ENCODE measurements around the gene DNASE1L2.
A peak's percentile ranks its signal among the peaks of the same experiment; 100 is the strongest.
"Not testable (repeated sequence)": the region's sequence is repeated elsewhere in the genome, so short reads cannot be mapped to it uniquely, and the experiment has no call there.

The DNASE1L2 gene

DNA sequence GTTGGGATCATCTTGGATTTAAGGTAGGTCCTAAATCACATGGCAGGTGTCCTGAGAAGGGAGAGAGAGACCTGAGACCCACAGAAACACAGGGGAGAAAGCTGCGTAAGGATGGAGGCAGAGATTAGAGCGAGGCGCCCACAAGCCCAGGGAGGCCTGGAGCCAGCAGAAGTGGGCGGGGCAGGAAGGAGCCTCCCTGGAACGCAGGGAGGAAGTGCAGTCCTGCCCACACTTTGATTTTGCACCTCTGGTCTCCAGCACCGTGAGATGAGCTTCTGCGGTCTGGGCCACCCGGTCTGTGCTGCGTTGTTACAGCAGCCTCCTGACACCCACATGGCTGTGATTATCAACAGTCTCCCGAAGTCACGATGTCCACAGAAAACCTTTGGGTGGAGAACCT lies 6.4 kb downstream of the DNASE1L2 start:
- DNase-seq: no peak

DNA sequence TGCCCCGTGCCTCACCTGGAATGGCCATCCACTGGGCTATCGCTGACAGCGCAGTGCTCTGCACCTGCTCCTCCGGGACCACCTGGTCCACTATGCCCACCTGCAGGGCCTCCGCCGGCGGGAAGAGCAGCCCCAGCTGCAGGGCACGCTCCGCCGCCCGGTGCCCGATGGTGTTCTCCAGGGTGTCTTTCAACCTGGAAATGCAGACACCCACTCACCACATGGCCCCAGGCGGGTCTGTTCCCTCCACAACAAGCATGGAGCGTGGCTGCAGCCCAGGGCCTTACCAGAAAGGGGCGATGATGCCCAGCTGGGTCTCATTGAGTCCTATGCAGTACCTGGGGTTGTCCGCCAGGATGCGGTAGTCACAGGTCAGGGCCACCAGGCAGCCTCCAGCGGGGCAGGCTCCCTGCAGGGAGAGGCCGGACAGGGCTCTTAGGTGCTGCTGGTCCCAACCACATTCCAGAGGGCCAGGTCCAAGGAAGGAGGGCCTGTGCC lies 6.8 kb downstream of the DNASE1L2 start:
- no peak for DNase-seq

DNA sequence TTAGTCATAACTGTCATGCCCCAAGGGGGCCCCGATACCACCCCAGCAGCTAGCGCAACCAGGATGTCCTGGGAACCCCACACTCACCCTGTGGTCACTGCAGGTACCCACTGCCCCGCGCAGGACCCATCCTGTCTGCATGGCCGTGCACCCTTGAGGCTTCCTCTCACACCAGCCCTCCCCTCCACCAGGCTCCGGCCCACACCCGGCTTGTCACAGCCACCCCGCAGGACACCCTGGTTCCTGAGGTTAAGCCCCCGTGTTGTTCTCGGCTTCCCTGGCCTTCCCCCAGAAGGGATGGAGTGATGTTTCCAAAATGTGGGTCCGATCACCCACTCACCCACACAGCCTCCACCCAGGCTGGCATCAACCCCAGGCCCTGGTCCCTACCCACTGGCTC lies 7.5 kb downstream of the DNASE1L2 start:
- no peak for DNase-seq

DNA sequence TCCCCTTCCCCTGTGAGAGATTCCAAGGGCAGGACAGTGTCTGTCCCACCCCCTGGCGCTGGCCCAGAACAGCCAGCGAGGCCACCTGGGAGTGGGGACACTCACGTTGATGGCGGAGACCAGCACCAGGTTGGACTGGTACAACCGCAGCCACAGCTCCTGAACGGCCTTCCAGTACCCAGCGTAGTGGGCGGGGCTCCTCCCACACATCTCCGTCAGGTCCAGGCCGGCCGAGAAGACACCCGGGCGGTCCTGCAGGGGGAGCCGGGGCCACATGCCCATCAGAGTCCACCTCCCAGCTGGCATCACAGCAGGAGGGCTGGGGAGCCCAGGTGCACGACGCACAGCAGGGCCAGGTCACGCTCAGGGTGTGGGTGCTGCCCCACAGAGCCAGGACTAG lies 8.1 kb downstream of the DNASE1L2 start:
- no peak for DNase-seq

- no peak for DNase-seq
Observed at GRCh38 chr16:2244926-2245795, 8.9 kb downstream of the DNASE1L2 start.

- no peak for DNase-seq
Observed at GRCh38 chr16:2246301-2246885, 10.1 kb downstream of the DNASE1L2 start.

DNA sequence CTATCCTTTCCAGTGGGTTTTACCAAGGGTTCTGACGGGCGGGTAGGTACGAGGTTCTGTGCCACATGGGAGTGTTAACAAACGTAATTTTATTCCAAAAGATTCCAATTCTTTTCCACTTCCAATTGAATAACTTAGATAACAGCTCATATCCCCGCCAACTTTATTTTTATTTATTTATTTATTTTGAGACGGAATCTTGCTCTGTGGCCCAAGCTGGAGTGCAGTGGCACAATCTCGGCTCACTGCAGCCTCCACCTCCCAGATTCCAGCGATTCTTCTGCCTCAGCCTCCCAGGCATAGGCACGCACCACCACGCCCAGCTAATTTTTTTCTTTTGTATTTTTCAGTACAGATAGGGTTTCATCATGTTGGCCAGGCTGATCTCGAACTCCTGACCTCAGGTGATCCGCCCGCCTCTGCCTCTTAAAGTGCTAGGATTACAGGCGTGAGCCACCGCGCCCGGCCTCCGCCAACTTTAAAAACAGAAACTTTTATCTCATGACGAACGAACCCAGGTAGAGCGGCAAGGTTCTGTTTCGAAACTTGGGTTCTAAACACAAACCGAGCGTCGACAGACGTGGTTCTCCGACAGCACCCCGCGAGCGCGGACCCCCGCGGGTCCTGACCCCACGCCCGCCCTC lies 14.5 kb downstream of the DNASE1L2 start:
- DNase-seq: peak; percentile 54

GRCh38 chr16:2251296-2252111 lies 15.3 kb downstream of the DNASE1L2 start, which contains the start of gene ECI1:
Gene ECI1, minus strand, starts transcription at chr16:2251587. Its CDS starts 21 bp downstream, at chr16:2251566.
- DNase-seq: peak; percentile 90

DNA sequence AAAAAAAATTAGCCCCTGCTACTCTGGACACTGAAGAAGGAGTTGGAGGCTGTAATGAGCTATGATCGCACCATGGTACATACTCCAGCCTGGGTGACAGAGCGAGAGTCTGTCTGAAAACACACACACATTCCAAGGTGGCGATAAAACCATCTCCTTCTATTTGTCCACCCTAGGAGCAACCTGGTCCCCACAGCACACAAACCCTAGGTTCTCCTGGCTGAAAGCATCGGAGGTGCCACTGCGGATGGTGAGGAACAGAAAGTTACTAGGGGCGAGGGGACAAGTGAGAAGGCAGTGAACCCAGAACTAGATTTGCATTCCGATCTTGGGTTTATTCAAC lies 16.5 kb downstream of the DNASE1L2 start:
- no peak for DNase-seq

GRCh38 chr16:2253293-2253692 lies 17.0 kb downstream of the DNASE1L2 start:
- DNase-seq: no peak

GRCh38 chr16:2256531-2257140 lies 20.4 kb downstream of the DNASE1L2 start:
- DNase-seq: no peak

GRCh38 chr16:2257726-2258125 lies 21.5 kb downstream of the DNASE1L2 start:
- DNase-seq: no peak

- not testable (repeated sequence) for DNase-seq
Observed at GRCh38 chr16:2258530-2258929, 22.3 kb downstream of the DNASE1L2 start.

DNA sequence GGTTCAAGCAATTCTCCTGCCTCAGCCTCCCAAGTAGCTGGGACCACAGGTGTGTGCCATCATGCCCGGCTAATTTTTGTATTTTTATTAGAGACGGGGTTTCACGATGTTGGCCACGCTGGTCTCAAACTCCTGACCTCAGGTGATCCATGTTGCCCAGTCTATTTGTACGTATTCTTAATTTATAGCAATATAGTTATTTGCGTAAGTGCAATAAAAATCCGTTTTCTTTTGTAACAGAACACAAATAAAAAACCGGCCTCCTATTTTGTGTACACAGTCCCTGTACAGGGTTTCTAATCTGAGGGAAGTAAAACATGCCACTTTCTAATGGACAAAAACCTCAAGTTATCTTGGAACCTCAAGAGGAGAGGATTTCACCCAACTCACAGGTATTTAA lies 24.0 kb downstream of the DNASE1L2 start:
- DNase-seq: no peak

- DNase-seq: not testable (repeated sequence)
Observed at GRCh38 chr16:2263026-2263425, 26.8 kb downstream of the DNASE1L2 start.

- DNase-seq: peak; percentile 40
Observed at GRCh38 chr16:2266887-2267286, 30.6 kb downstream of the DNASE1L2 start.

GRCh38 chr16:2267505-2267912 lies 31.3 kb downstream of the DNASE1L2 start:
- not testable (repeated sequence) for DNase-seq

DNA sequence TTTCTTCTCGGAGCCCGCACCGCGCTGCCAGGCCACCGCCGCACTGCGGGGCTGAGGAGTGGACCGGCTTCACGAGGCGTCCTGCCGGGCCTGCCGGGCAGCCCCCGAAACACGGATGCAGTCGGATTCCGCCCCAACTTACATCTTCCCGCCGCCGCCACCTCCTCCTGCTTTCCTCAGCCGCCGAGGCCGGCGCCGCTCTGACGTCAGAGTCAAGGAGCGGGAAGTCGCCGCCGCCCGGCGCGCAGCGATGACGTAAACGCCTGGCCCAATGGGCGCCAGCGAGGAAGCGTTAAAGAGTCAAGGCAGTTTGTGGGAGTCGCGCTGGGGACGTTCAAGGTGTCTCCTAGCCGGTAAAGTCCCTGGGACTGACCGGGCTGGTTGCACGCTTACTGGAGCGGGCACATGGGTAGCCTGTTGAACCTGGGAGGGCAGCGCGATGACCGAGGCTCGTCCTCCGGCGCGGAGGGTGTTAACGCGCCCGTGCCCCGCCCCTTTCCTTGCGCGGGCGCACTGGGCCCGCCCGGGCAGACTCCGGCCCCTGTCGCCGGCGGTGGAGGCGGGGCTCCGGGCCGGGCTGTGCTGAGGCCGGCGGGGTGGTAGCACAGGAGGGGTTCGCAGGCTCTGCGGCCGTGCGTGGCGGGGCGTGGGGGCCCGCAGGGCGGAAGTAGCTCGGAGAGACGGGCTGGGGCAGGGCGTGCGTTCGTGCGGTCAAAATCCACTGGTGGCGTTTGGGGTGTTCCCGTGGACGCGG lies 31.8 kb downstream of the DNASE1L2 start, which contains the start of gene RNPS1:
RNPS1 (minus strand) TSS at position 214 of the 754 bp plus-strand sequence. CDS start 3,483 bp downstream, outside the sequence.
- peak; percentile 95 for DNase-seq

- no peak for DNase-seq
Observed at GRCh38 chr16:2270070-2270462, 33.8 kb downstream of the DNASE1L2 start.

GRCh38 chr16:2270588-2271470 lies 34.6 kb downstream of the DNASE1L2 start:
- DNase-seq: no peak

Data from CD4-positive, alpha-beta T cell treated with Interleukin-21 for 1 hour (primary cell).